GM23338 (cell line): ENCODE data around the gene ADCY7. TPM values are rescaled to one million over a fixed set of nuclear protein-coding genes. Genes with fewer than 3 reads are reported as not detected.

Experiments
- ATAC-seq: fragments of 200-7000 bp; cut with Tn5 transposase; 3 replicates; pipeline ENCODE4 v1.9.1; 2020
- DNase-seq: peaks from one replicate; pipeline ENCODE4 v3.0.0-alpha.2; 2015; ENCODE audit warnings: low spot score
- H2AFZ ChIP-seq: fragments of 200-600 bp; sonication (generic); 2 replicates; pipeline ENCODE4 v1.8.0; 2016; ENCODE audit warnings: antibody characterized with exemption, mild to moderate bottlenecking, moderate library complexity
- H3F3A ChIP-seq: fragments of 200-600 bp; sonication (generic); replicated peaks from 2 replicates; pipeline ENCODE4 v1.8.0; 2017; ENCODE audit warnings: antibody characterized with exemption, mixed run types, low read depth
- H3K27ac ChIP-seq: fragments of 200-600 bp; sonication (generic); 2 replicates; pipeline ENCODE4 v1.6.1; 2016; ENCODE audit warnings: low read depth
- H3K27me3 ChIP-seq: fragments of 200-600 bp; sonication (generic); 2 replicates; pipeline ENCODE4 v1.8.0; 2016; ENCODE audit warnings: mild to moderate bottlenecking, mixed run types, moderate library complexity; ENCODE audit not compliant: insufficient read depth
- H3K36me3 ChIP-seq: fragments of 200-600 bp; sonication (generic); 2 replicates; pipeline ENCODE4 v1.8.0; 2016; ENCODE audit warnings: mild to moderate bottlenecking; ENCODE audit not compliant: insufficient read depth
- H3K4me1 ChIP-seq: fragments of 200-600 bp; sonication (generic); 2 replicates; pipeline ENCODE4 v1.8.0; 2016; ENCODE audit warnings: mild to moderate bottlenecking, moderate library complexity; ENCODE audit not compliant: insufficient read depth
- H3K4me2 ChIP-seq: fragments of 200-600 bp; sonication (generic); 2 replicates; pipeline ENCODE4 v1.7.1; 2017; ENCODE audit warnings: mixed run types
- H3K4me3 ChIP-seq: fragments of 200-600 bp; sonication (generic); 2 replicates; pipeline ENCODE4 v1.6.1; 2016; ENCODE audit warnings: mixed run types
- H3K79me2 ChIP-seq: fragments of 200-600 bp; sonication (generic); replicated peaks from 2 replicates; pipeline ENCODE4 v1.8.0; 2017; ENCODE audit warnings: mild to moderate bottlenecking; ENCODE audit not compliant: insufficient read depth
- H3K9me2 ChIP-seq: fragments of 200-600 bp; sonication (generic); 2 replicates; pipeline ENCODE4 v1.8.0; 2017; ENCODE audit not compliant: insufficient read depth
- H4K20me1 ChIP-seq: fragments of 200-600 bp; sonication (generic); replicated peaks from 2 replicates; pipeline ENCODE4 v1.8.0; 2017; ENCODE audit warnings: mild to moderate bottlenecking; ENCODE audit not compliant: insufficient read depth
- H3K27ac Mint-ChIP-seq: 2 replicates; pipeline ENCODE4 v1.8.0; 2020; ENCODE audit warnings: inconsistent platforms, mild to moderate bottlenecking, moderate library complexity, mixed read lengths
- H3K27me3 Mint-ChIP-seq: 3 replicates; pipeline ENCODE4 v1.8.0; 2022; ENCODE audit warnings: low read depth, mild to moderate bottlenecking, moderate library complexity, mixed read lengths, inconsistent platforms; ENCODE audit not compliant: insufficient read depth, poor library complexity
- H3K36me3 Mint-ChIP-seq: 3 replicates; pipeline ENCODE4 v1.8.0; 2021; ENCODE audit warnings: low read depth, mild to moderate bottlenecking, inconsistent platforms, moderate library complexity, mixed read lengths
- H3K4me1 Mint-ChIP-seq: 3 replicates; pipeline ENCODE4 v1.8.0; 2020; ENCODE audit warnings: mild to moderate bottlenecking, inconsistent platforms, mixed read lengths
- H3K4me3 Mint-ChIP-seq: 3 replicates; pipeline ENCODE4 v1.8.0; 2021; ENCODE audit warnings: moderate library complexity, mild to moderate bottlenecking, inconsistent platforms, mixed read lengths
- H3K9me3 Mint-ChIP-seq: 3 replicates; pipeline ENCODE4 v1.8.0; 2020; ENCODE audit warnings: moderate library complexity, mild to moderate bottlenecking, inconsistent platforms, mixed read lengths
- EZH2 ChIP-seq: fragments of 200-600 bp; sonication (generic); IDR thresholded peaks from one replicate; pipeline ENCODE4 v1.8.0; 2017; ENCODE audit warnings: antibody characterized with exemption, mild to moderate bottlenecking, low read depth; ENCODE audit not compliant: unreplicated experiment
- EZH2phosphoT487 ChIP-seq: fragments of 200-600 bp; sonication (generic); IDR thresholded peaks from one replicate; pipeline ENCODE4 v1.8.1; 2018; ENCODE audit warnings: antibody characterized with exemption; ENCODE audit not compliant: unreplicated experiment
- JUNB ChIP-seq: IDR thresholded peaks from one replicate; pipeline ENCODE4 v1.6.1; 2016; ENCODE audit warnings: antibody characterized with exemption; ENCODE audit not compliant: unreplicated experiment
- NANOG ChIP-seq: IDR thresholded peaks from 2 replicates; pipeline ENCODE4 v1.6.1; 2016; ENCODE audit warnings: antibody characterized with exemption, borderline replicate concordance
- STAT1 ChIP-seq: IDR thresholded peaks from one replicate; pipeline ENCODE4 v1.6.1; 2016; ENCODE audit warnings: antibody characterized with exemption; ENCODE audit not compliant: unreplicated experiment
- ZNF114 ChIP-seq: fragments of 250-450 bp; sonication (Bioruptor Pico); IDR thresholded peaks from 2 replicates; pipeline ENCODE4 v1.5.0; 2020; ENCODE audit warnings: mild to moderate bottlenecking, moderate library complexity
- ZNF331 ChIP-seq: fragments of 250-450 bp; sonication (Bioruptor Pico); IDR thresholded peaks from 2 replicates; pipeline ENCODE4 v1.5.0; 2020; ENCODE audit warnings: low read depth, mild to moderate bottlenecking, moderate library complexity
- polyA plus RNA-seq: library from polyadenylated mRNA; unstranded; fragments of >200 nt; fragmentation: Nextera tagmentation; extraction: Ambion mirVana; gene quantifications from 2 replicates; pipeline ENCODE4 v1.2.1, GENCODE V29; 2016
- total RNA-seq: library from RNA; depleted of rRNA; stranded (reverse); fragments of >200 nt; shearing (Covaris generic); gene quantifications from 2 replicates; pipeline ENCODE4 v1.2.3, GENCODE V29; 2014
- TF ChIP-seq, protein P1 (sequence below): fragments of 250-450 bp; sonication (Bioruptor Pico); IDR thresholded peaks from 2 replicates; pipeline ENCODE4 v1.5.0; 2020; ENCODE audit warnings: mild to moderate bottlenecking, moderate library complexity
- TF ChIP-seq, protein P2 (sequence below), 2 experiments: fragments of 200-600 bp in 1 of 2; sonication (generic) in 1 of 2; conservative IDR thresholded peaks; 2 replicates each; pipeline versions ENCODE4 v1.5.1 to v1.6.1; 2016 to 2017; ENCODE audit warnings: antibody characterized with exemption in 2 of 2, low read depth in 2 of 2, mild to moderate bottlenecking in 2 of 2, moderate library complexity in 1 of 2
- TF ChIP-seq, protein P3 (sequence below): IDR thresholded peaks from 2 replicates; pipeline ENCODE4 v1.6.1; 2016; ENCODE audit warnings: antibody characterized with exemption

The ADCY7 gene
- total and polyA plus RNA-seq, 2 experiments from 2014 or later, result 2.4 to 10.5 TPM

DNA sequence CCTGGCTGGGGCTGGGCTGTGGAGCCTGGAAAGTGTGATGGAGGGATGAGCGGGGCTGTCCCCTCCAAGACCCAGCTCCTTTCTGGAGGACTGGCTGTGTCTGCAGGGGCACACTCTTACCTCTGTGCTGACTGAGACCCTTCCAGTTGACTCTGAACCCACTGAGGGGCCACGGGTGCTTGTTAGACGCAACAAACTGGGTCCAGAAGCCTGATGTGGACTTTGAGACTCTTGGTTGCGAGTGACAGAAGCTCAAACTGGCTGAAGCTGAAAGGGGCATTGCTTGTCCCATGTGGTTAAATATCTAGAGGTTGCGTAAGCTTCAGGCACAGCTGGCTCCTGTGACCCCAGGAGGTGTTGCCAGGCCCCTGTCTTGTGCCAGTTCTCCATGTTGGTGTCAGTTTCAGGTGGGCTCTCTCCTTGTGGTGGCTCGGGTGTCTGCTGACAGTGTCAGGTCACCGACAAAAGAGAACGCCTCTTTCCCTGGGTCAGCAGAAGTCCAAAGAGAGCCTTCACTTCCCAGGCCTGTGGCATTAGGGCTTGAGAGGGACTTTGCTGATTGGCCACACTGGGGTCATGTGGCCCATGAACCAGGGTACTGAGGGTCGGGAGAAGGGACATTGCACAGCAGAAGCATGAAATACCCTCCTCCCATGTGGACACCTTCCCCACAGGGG, 16.7 kb downstream of the ADCY7 start (continued):
- TF ChIP-seq, protein P1, sequence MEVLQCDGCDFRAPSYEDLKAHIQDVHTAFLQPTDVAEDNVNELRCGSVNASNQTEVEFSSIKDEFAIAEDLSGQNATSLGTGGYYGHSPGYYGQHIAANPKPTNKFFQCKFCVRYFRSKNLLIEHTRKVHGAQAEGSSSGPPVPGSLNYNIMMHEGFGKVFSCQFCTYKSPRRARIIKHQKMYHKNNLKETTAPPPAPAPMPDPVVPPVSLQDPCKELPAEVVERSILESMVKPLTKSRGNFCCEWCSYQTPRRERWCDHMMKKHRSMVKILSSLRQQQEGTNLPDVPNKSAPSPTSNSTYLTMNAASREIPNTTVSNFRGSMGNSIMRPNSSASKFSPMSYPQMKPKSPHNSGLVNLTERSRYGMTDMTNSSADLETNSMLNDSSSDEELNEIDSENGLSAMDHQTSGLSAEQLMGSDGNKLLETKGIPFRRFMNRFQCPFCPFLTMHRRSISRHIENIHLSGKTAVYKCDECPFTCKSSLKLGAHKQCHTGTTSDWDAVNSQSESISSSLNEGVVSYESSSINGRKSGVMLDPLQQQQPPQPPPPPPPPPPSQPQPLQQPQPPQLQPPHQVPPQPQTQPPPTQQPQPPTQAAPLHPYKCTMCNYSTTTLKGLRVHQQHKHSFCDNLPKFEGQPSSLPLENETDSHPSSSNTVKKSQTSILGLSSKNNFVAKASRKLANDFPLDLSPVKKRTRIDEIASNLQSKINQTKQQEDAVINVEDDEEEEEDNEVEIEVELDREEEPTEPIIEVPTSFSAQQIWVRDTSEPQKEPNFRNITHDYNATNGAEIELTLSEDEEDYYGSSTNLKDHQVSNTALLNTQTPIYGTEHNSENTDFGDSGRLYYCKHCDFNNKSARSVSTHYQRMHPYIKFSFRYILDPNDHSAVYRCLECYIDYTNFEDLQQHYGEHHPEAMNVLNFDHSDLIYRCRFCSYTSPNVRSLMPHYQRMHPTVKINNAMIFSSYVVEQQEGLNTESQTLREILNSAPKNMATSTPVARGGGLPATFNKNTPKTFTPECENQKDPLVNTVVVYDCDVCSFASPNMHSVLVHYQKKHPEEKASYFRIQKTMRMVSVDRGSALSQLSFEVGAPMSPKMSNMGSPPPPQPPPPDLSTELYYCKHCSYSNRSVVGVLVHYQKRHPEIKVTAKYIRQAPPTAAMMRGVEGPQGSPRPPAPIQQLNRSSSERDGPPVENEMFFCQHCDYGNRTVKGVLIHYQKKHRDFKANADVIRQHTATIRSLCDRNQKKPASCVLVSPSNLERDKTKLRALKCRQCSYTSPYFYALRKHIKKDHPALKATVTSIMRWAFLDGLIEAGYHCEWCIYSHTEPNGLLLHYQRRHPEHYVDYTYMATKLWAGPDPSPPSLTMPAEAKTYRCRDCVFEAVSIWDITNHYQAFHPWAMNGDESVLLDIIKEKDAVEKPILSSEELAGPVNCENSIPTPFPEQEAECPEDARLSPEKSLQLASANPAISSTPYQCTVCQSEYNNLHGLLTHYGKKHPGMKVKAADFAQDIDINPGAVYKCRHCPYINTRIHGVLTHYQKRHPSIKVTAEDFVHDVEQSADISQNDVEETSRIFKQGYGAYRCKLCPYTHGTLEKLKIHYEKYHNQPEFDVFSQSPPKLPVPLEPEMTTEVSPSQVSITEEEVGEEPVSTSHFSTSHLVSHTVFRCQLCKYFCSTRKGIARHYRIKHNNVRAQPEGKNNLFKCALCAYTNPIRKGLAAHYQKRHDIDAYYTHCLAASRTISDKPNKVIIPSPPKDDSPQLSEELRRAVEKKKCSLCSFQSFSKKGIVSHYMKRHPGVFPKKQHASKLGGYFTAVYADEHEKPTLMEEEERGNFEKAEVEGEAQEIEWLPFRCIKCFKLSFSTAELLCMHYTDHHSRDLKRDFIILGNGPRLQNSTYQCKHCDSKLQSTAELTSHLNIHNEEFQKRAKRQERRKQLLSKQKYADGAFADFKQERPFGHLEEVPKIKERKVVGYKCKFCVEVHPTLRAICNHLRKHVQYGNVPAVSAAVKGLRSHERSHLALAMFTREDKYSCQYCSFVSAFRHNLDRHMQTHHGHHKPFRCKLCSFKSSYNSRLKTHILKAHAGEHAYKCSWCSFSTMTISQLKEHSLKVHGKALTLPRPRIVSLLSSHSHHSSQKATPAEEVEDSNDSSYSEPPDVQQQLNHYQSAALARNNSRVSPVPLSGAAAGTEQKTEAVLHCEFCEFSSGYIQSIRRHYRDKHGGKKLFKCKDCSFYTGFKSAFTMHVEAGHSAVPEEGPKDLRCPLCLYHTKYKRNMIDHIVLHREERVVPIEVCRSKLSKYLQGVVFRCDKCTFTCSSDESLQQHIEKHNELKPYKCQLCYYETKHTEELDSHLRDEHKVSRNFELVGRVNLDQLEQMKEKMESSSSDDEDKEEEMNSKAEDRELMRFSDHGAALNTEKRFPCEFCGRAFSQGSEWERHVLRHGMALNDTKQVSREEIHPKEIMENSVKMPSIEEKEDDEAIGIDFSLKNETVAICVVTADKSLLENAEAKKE (CRISPR knock-in tag), result no peak
- TF ChIP-seq ZNF114 (CRISPR knock-in tag) (no peak), STAT1 (no peak), NANOG (no peak)
- TF ChIP-seq, protein P2, sequence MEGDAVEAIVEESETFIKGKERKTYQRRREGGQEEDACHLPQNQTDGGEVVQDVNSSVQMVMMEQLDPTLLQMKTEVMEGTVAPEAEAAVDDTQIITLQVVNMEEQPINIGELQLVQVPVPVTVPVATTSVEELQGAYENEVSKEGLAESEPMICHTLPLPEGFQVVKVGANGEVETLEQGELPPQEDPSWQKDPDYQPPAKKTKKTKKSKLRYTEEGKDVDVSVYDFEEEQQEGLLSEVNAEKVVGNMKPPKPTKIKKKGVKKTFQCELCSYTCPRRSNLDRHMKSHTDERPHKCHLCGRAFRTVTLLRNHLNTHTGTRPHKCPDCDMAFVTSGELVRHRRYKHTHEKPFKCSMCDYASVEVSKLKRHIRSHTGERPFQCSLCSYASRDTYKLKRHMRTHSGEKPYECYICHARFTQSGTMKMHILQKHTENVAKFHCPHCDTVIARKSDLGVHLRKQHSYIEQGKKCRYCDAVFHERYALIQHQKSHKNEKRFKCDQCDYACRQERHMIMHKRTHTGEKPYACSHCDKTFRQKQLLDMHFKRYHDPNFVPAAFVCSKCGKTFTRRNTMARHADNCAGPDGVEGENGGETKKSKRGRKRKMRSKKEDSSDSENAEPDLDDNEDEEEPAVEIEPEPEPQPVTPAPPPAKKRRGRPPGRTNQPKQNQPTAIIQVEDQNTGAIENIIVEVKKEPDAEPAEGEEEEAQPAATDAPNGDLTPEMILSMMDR (conservative IDR thresholded peaks at IDR 0.05; ENCODE audit: low read depth in 2 of 2), result no peak

DNA sequence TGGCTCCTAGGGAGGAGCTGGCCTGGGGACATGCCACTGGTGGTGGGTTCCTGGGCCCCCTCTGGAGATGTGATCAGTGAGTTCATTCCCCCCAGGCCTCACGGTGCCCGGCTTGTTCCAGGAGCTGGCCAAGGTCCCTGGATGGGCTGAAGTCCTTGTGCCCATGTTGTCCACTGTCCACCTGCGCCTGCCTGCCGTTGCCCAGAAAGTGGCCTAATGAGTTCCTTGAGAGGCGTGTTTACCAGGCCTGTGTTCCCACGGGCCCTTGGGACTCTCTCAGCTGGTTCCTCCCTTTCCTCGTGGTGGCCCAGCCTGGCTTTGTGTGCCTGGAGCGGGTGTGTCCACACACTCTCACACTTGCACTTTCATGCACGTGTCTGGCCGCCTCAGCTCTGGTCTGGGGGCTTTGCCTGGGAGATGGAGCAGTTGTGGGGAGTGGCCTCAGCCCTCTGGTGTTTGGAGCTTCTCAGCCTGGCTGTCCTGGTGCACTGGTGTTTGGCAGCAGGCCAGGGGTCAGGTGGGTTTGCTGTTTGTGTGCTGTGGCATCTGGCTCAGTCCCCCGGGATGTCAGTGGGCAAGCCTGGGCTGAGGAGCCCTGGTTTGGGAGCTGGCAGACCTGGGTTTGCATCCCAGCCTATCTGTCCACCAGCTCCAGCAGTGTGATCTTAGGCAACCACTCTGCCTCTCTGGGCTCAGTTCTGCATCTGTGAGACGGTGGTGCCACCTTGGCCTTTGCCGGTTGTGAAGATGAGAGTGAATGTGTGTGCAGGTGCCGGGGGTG, 18.0 kb downstream of the ADCY7 start:
- Histone ChIP-seq H3K36me3 (no peaks in the 10 kb centered on the region), H4K20me1 (no peaks in the 10 kb centered on the region), H3F3A (no peaks in the 10 kb centered on the region), H2AFZ (no peak overlapping the region), H3K27ac (no peak overlapping the region), H3K9me2 (no peaks in the 10 kb centered on the region), H3K4me3 (no peak overlapping the region), H3K79me2 (no peaks in the 10 kb centered on the region), H3K27me3 (no peaks in the 10 kb centered on the region), H3K4me2 (no peak overlapping the region), H3K4me1 (peaks cover 8% of the 10 kb centered on the region)
- H3K36me3 Mint-ChIP-seq, result no peaks in the 10 kb centered on the region; the same call in 2 of the 3 replicates
- peaks cover 17% of the 10 kb centered on the region for H3K4me1 Mint-ChIP-seq
- H3K4me3 Mint-ChIP-seq, result no peak overlapping the region
- peaks cover 2% of the 10 kb centered on the region for H3K27me3 Mint-ChIP-seq
- no peak overlapping the region for H3K27ac Mint-ChIP-seq
- ATAC-seq, result no peak
- H3K9me3 Mint-ChIP-seq, result peaks cover 4% of the 10 kb centered on the region; the same call in 1 of the 3 replicates
- TF ChIP-seq, protein P3, sequence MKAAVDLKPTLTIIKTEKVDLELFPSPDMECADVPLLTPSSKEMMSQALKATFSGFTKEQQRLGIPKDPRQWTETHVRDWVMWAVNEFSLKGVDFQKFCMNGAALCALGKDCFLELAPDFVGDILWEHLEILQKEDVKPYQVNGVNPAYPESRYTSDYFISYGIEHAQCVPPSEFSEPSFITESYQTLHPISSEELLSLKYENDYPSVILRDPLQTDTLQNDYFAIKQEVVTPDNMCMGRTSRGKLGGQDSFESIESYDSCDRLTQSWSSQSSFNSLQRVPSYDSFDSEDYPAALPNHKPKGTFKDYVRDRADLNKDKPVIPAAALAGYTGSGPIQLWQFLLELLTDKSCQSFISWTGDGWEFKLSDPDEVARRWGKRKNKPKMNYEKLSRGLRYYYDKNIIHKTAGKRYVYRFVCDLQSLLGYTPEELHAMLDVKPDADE, result no peak
- TF ChIP-seq EZH2phosphoT487 (no peak), ZNF331 (no peak), EZH2 (no peak), JUNB (no peak)
- DNase-seq, result no peak
